H1 (cell line): ENCODE results near the gene FGF12.

ENCODE experiments used
- EP300 ChIP-seq, 2 experiments: IDR thresholded peaks; 1 replicate in 1 of 2; 2 replicates in 1 of 2; pipeline ENCODE4 v1.6.1; 2011 to 2012; ENCODE audit warnings: low read depth in 2 of 2, low read length in 2 of 2, mild to moderate bottlenecking in 2 of 2, borderline replicate concordance in 1 of 2, inconsistent platforms in 1 of 2, moderate library complexity in 1 of 2
- EZH2 ChIP-seq: fragments of 200-600 bp; sonication (generic); IDR thresholded peaks from 2 replicates; pipeline ENCODE4 v1.7.1; 2012; ENCODE audit warnings: low read depth, mild to moderate bottlenecking, moderate library complexity, low read length, inconsistent platforms; ENCODE audit not compliant: severe bottlenecking
- HDAC6 ChIP-seq: IDR thresholded peaks from one replicate; pipeline ENCODE4 v1.7.1; 2012; ENCODE audit warnings: low read depth, mild to moderate bottlenecking, inconsistent platforms, low read length, moderate library complexity
- NRF1 ChIP-seq: IDR thresholded peaks from 2 replicates; pipeline ENCODE4 v1.6.1; 2011; ENCODE audit warnings: mild to moderate bottlenecking, low read depth, low read length, improper control_type of control experiment
- TEAD4 ChIP-seq: IDR thresholded peaks from 2 replicates; pipeline ENCODE4 v1.6.1; 2012; ENCODE audit warnings: low read depth, low read length, inconsistent platforms, mixed read lengths
- TF ChIP-seq, protein P1 (sequence below), 3 experiments: IDR thresholded peaks; 1 replicate in 2 of 3; 2 replicates in 1 of 3; pipeline versions ENCODE4 v1.5.1 to v1.6.1; 2011; ENCODE audit warnings: low read length in 3 of 3, mild to moderate bottlenecking in 3 of 3, inconsistent platforms in 2 of 3, low read depth in 1 of 3, moderate library complexity in 1 of 3; ENCODE audit not compliant: insufficient read depth in 1 of 3; ENCODE audit errors: control extremely low read depth in 1 of 3

DNA sequence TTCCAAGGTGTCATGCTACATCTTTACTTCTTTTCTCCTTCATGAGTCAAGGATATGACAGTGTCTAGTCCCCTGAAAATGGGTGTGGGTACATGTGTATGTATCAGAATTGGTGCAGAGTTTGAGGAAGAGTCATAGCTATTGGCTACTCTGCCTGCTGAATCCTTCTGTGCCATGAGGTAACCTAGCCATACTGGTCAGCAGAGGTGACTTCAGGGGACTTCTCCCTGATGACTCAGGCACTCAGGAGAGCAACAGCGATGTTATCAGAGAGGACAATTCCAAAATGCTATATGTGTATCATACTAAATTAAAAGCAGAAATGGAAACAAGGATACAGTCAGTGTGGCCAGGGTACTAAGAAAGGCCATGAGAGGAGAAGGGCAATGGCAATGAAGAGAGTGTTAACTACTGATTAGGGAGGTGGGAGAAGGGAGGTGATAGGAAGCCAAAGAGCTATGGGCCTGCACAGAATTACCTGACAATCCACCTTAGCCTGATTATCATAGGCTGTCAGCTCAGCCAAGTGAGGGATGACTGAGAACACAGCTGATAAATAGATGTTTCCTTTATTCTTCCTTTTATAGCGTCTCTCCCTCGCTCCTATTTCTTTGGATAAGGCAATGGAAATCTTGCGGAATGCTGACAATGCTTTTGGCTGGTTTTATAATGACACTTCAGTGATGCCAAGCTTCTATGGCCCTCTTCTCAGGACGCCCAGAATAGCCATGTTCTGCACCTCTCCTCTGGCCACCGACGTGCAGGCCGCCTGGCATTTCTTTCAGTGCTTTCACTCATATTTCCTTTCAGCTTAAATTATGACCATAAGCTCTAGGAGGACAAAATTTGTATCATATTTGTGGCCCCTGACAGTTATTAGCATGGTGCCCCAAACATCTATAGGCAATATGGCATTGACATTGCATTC lies 90.6 kb downstream of the FGF12 start:
- TF ChIP-seq NRF1 (no peak), TEAD4 (no peak), HDAC6 (no peak), EP300 (IDR thresholded peaks at IDR 0.05; ENCODE audit: borderline replicate concordance in 1 of 2, low read depth in 2 of 2, low read length in 2 of 2) (no peak), EZH2 (no peak)
- TF ChIP-seq, protein P1, sequence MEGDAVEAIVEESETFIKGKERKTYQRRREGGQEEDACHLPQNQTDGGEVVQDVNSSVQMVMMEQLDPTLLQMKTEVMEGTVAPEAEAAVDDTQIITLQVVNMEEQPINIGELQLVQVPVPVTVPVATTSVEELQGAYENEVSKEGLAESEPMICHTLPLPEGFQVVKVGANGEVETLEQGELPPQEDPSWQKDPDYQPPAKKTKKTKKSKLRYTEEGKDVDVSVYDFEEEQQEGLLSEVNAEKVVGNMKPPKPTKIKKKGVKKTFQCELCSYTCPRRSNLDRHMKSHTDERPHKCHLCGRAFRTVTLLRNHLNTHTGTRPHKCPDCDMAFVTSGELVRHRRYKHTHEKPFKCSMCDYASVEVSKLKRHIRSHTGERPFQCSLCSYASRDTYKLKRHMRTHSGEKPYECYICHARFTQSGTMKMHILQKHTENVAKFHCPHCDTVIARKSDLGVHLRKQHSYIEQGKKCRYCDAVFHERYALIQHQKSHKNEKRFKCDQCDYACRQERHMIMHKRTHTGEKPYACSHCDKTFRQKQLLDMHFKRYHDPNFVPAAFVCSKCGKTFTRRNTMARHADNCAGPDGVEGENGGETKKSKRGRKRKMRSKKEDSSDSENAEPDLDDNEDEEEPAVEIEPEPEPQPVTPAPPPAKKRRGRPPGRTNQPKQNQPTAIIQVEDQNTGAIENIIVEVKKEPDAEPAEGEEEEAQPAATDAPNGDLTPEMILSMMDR (IDR thresholded peaks at IDR 0.05; ENCODE audit: control extremely low read depth in 1 of 3, insufficient read depth in 1 of 3, low read depth in 1 of 3, low read length in 3 of 3): no peak
